HCT116 (cell line): ENCODE results near the gene SLC12A7. TPM values are rescaled to one million over a fixed set of nuclear protein-coding genes. Genes with fewer than 3 reads are reported as not detected.

Experiments used
- ATAC-seq: fragments of 200-7000 bp; cut with Tn5 transposase; 2 replicates; pipeline ENCODE4 v1.9.1; 2020; ENCODE audit warnings: mild to moderate bottlenecking, moderate library complexity
- BruUV-seq: library from RNA; stranded (reverse); fragments of 400-500 nt; replicated peaks from 2 replicates; lab custom pipeline; 2021; lab: Mats Ljungman, UMichigan
- CTCF ChIA-PET: fragments of 300-600 bp; sonication (Branson Sonifier 250); formaldehyde crosslinking; loops from one replicate; lab custom pipeline; 2021; ENCODE audit warnings: antibody characterized with exemption; lab: Charles Lee
- POLR2A ChIA-PET: fragments of 300-600, 350-600 bp; sonication (Branson Sonifier 250); formaldehyde crosslinking; loops from one replicate; lab custom pipeline; 2021; ENCODE audit warnings: antibody characterized with exemption; lab: Charles Lee
- RAD21 ChIA-PET, 2 experiments: fragments of 300-600 bp; sonication (Branson Sonifier 250); formaldehyde crosslinking; loops; one replicate each; lab custom pipeline; 2023; ENCODE audit warnings: low total read pairs in 2 of 2; ENCODE audit not compliant: uncharacterized antibody in 2 of 2, unreplicated experiment in 2 of 2, low non-redundant PET in 1 of 2; lab: Charles Lee
- DNase-seq: peaks from one replicate; pipeline ENCODE4 v3.0.0-alpha.2; 2010; ENCODE audit warnings: low read depth, low spot score
- H2AFZ ChIP-seq: fragments of 200-600 bp; shearing (Covaris generic), sonication (generic); 2 replicates; pipeline ENCODE4 v1.6.1; 2017; ENCODE audit warnings: low read depth, mixed run types, mixed read lengths, antibody characterized with exemption, low read length; ENCODE audit not compliant: poor library complexity, severe bottlenecking
- H3K27ac ChIP-seq: 2 replicates; pipeline ENCODE4 v1.5.1; 2012; ENCODE audit warnings: low read depth, low read length
- H3K27me3 ChIP-seq: fragments of 200-600 bp; sonication (generic); 2 replicates; pipeline ENCODE4 v1.6.1; 2016; ENCODE audit warnings: mixed run types, low read length, mixed read lengths; ENCODE audit not compliant: insufficient read depth
- H3K36me3 ChIP-seq, 2 experiments: fragments of 200-500 bp in 1 of 2; fragments of 200-600 bp in 1 of 2; sonication (Bioruptor generic) in 1 of 2; sonication (generic) in 1 of 2; 2 replicates each; pipeline versions ENCODE4 v1.5.1 to v1.6.1; 2014 to 2016; ENCODE audit warnings: low read length in 2 of 2, inconsistent platforms in 1 of 2, mixed read lengths in 1 of 2, mixed run types in 1 of 2; ENCODE audit not compliant: insufficient read depth in 2 of 2, control insufficient read depth in 1 of 2
- H3K4me1 ChIP-seq, 2 experiments: fragments of 200-600 bp in 1 of 2; sonication (generic) in 1 of 2; 2 replicates each; pipeline versions ENCODE4 v1.5.1 to v1.6.1; 2012 to 2017; ENCODE audit warnings: low read length in 2 of 2, inconsistent platforms in 1 of 2, mild to moderate bottlenecking in 1 of 2, mixed read lengths in 1 of 2, mixed run types in 1 of 2, moderate library complexity in 1 of 2; ENCODE audit not compliant: insufficient read depth in 2 of 2, control insufficient read depth in 1 of 2
- H3K4me2 ChIP-seq: fragments of 200-600 bp; sonication (generic); 2 replicates; pipeline ENCODE4 v1.6.1; 2017; ENCODE audit warnings: mixed run types, low read length, mixed read lengths
- H3K4me3 ChIP-seq, 2 experiments: fragments of 200-600 bp in 1 of 2; sonication (generic) in 1 of 2; replicated peaks in 1 of 2; 2 replicates each; pipeline ENCODE4 v1.5.1; 2011 to 2016; ENCODE audit warnings: low read length in 2 of 2, control low read depth in 1 of 2, low read depth in 1 of 2, mild to moderate bottlenecking in 1 of 2, mixed read lengths in 1 of 2, mixed run types in 1 of 2
- H3K79me2 ChIP-seq: fragments of 200-600 bp; sonication (generic); 2 replicates; pipeline ENCODE4 v1.6.1; 2017; ENCODE audit warnings: mild to moderate bottlenecking, mixed run types, low read length, moderate library complexity, mixed read lengths; ENCODE audit not compliant: insufficient read depth
- H3K9ac ChIP-seq: fragments of 200-600 bp; sonication (generic); 2 replicates; pipeline ENCODE4 v1.6.1; 2016; ENCODE audit warnings: low read length, mixed read lengths
- H3K9me2 ChIP-seq: fragments of 200-600 bp; sonication (generic), shearing (Covaris generic); 2 replicates; pipeline ENCODE4 v1.6.1; 2017; ENCODE audit warnings: mixed run types, mild to moderate bottlenecking, moderate library complexity; ENCODE audit not compliant: insufficient read depth
- H3K9me3 ChIP-seq, 2 experiments: fragments of 200-500 bp in 1 of 2; fragments of 200-600 bp in 1 of 2; sonication (Bioruptor generic) in 1 of 2; sonication (generic) in 1 of 2; 2 replicates each; pipeline ENCODE4 v1.6.1; 2014 to 2017; ENCODE audit warnings: low read length in 2 of 2, mixed read lengths in 2 of 2, inconsistent platforms in 1 of 2, low read depth in 1 of 2, mild to moderate bottlenecking in 1 of 2, mixed run types in 1 of 2, moderate library complexity in 1 of 2; ENCODE audit not compliant: control insufficient read depth in 1 of 2, insufficient read depth in 1 of 2
- H4K20me1 ChIP-seq: fragments of 200-600 bp; sonication (generic), shearing (Covaris generic); 2 replicates; pipeline ENCODE4 v1.6.1; 2017; ENCODE audit warnings: mixed run types, mild to moderate bottlenecking, moderate library complexity; ENCODE audit not compliant: insufficient read depth
- CEBPB ChIP-seq: IDR thresholded peaks from 2 replicates; pipeline ENCODE4 v1.6.1; 2012; ENCODE audit warnings: low read depth
- EGR1 ChIP-seq: IDR thresholded peaks from 2 replicates; pipeline ENCODE4 v1.6.1; 2012; ENCODE audit warnings: low read depth
- EZH2phosphoT487 ChIP-seq: fragments of 200-600 bp; IDR thresholded peaks from 2 replicates; pipeline ENCODE4 v1.6.1; 2018; ENCODE audit warnings: antibody characterized with exemption, borderline replicate concordance
- MAX ChIP-seq: IDR thresholded peaks from 2 replicates; pipeline ENCODE4 v1.6.1; 2012
- POLR2AphosphoS5 ChIP-seq: IDR thresholded peaks from 2 replicates; pipeline ENCODE4 v1.6.1; 2011; ENCODE audit warnings: mild to moderate bottlenecking, low read depth, low read length, moderate library complexity
- RAD21 ChIP-seq: IDR thresholded peaks from 2 replicates; pipeline ENCODE4 v1.6.1; 2012; ENCODE audit warnings: low read depth, mild to moderate bottlenecking
- REST ChIP-seq: IDR thresholded peaks from 2 replicates; pipeline ENCODE4 v1.6.1; 2012; ENCODE audit warnings: low read depth
- SIN3A ChIP-seq: IDR thresholded peaks from 2 replicates; pipeline ENCODE4 v1.6.1; 2012; ENCODE audit warnings: low read depth
- SP1 ChIP-seq: IDR thresholded peaks from 2 replicates; pipeline ENCODE4 v1.6.1; 2012; ENCODE audit warnings: low read depth
- SRF ChIP-seq: IDR thresholded peaks from 2 replicates; pipeline ENCODE4 v1.6.1; 2012; ENCODE audit warnings: low read depth
- ZFX ChIP-seq: fragments of 450-650 bp; IDR thresholded peaks from 2 replicates; pipeline ENCODE4 v1.6.1; 2017
- ZNF274 ChIP-seq: fragments of 200-500 bp; sonication (Bioruptor generic); IDR thresholded peaks from 2 replicates; pipeline ENCODE4 v1.6.1; 2014; ENCODE audit warnings: mild to moderate bottlenecking, low read depth, low read length, inconsistent platforms
- intact Hi-C: fragments of 100-400 bp; cut with micrococcal nuclease; formaldehyde crosslinking; loops from 2 replicates; pipeline ENCODE4 v1.10.0; 2022
- total RNA-seq: library from RNA; stranded (reverse); gene quantifications from one replicate; pipeline ENCODE4 v1.2.1, GENCODE V29; 2021; ENCODE audit not compliant: unreplicated experiment
- TF ChIP-seq, protein P1 (sequence below): IDR thresholded peaks from 2 replicates; pipeline ENCODE4 v1.6.1; 2011; ENCODE audit warnings: mild to moderate bottlenecking, low read length, moderate library complexity; ENCODE audit not compliant: insufficient replicate concordance; ENCODE audit errors: extremely low read depth
- TF ChIP-seq, protein P2 (sequence below): IDR thresholded peaks from 2 replicates; pipeline ENCODE4 v1.6.1; 2012

Gene SLC12A7
- total RNA-seq, 1 experiment from 2014 or later = 29.6 TPM

DNA sequence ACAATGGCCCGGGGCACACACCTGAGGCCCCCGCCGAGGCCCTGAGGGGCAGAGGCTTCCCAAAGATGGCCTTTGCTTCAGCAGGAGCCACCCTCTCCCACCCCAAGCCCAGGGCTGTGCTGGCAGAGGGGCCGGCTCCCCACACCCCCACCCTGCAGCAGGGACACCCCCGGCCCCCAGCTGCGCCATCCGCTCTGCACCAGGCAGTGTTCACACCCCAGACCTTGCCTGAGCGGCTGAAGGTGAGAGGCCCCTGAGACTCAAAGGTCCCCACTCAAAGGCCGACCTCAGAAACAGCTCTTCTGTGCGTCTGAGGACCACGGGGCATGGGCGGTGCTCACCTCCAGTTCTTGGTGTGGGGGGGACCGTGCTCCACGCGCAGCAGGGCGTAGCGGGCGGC lies 37.6 kb downstream of the SLC12A7 start:
- ChIA-PET POLR2A (no interaction called here), CTCF (no interaction called here), RAD21 (no interaction called here)
- H3K79me2 ChIP-seq = no peaks in the 10 kb centered on the region
- no peaks in the 10 kb centered on the region for H3K27me3 ChIP-seq
- BruUV-seq = no TSS peak
- TF ChIP-seq, protein P1, sequence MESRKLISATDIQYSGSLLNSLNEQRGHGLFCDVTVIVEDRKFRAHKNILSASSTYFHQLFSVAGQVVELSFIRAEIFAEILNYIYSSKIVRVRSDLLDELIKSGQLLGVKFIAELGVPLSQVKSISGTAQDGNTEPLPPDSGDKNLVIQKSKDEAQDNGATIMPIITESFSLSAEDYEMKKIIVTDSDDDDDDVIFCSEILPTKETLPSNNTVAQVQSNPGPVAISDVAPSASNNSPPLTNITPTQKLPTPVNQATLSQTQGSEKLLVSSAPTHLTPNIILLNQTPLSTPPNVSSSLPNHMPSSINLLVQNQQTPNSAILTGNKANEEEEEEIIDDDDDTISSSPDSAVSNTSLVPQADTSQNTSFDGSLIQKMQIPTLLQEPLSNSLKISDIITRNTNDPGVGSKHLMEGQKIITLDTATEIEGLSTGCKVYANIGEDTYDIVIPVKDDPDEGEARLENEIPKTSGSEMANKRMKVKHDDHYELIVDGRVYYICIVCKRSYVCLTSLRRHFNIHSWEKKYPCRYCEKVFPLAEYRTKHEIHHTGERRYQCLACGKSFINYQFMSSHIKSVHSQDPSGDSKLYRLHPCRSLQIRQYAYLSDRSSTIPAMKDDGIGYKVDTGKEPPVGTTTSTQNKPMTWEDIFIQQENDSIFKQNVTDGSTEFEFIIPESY = no peak
- TF ChIP-seq ZNF274 (no peak), CEBPB (no peak), POLR2AphosphoS5 (no peak), RAD21 (no peak), EZH2phosphoT487 (no peak), REST (no peak), EGR1 (no peak), MAX (no peak), SIN3A (no peak), SRF (no peak), ZFX (no peak), SP1 (no peak)
- TF ChIP-seq, protein P2, sequence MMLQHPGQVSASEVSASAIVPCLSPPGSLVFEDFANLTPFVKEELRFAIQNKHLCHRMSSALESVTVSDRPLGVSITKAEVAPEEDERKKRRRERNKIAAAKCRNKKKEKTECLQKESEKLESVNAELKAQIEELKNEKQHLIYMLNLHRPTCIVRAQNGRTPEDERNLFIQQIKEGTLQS = no peak
- no peaks in the 10 kb centered on the region for H3K4me1 ChIP-seq
- no peaks in the 10 kb centered on the region for H4K20me1 ChIP-seq
- intact Hi-C loops = no loop called here
- H3K36me3 ChIP-seq = no peaks in the 10 kb centered on the region; a peak in 1 of 4 replicates
- no peak overlapping the region for H3K4me3 ChIP-seq
- H3K27ac ChIP-seq = no peak overlapping the region; the same call in 1 of the 2 replicates
- H3K9ac ChIP-seq = no peak overlapping the region
- DNase-seq (no peak), ATAC-seq (no peak)
- no peaks in the 10 kb centered on the region for H3K9me3 ChIP-seq
- H3K4me2 ChIP-seq = no peak overlapping the region
- H2AFZ ChIP-seq = no peak overlapping the region
- H3K9me2 ChIP-seq = no peaks in the 10 kb centered on the region
